NCI-H226 (cell line): ENCODE measurements around the gene STX4.
"Not testable (repeated sequence)": the region's sequence is repeated elsewhere in the genome, so short reads cannot be mapped to it uniquely, and the experiment has no call there.

Source experiments
- DNase-seq: peaks from one replicate; pipeline ENCODE4 v3.0.0-alpha.2; 2015

Gene STX4

GRCh38 chr16:30998852-30999761, 34.3 kb upstream of the STX4 start:
- no peak for DNase-seq

GRCh38 chr16:31000671-31001382, 32.5 kb upstream of the STX4 start:
- no peak for DNase-seq

GRCh38 chr16:31001507-31002249, 31.7 kb upstream of the STX4 start:
- DNase-seq, result no peak

GRCh38 chr16:31002250-31002700, 31.1 kb upstream of the STX4 start:
- no peak for DNase-seq

- no peak for DNase-seq
Measured at GRCh38 chr16:31002862-31003341, 30.5 kb upstream of the STX4 start.

GRCh38 chr16:31003744-31004143, 29.6 kb upstream of the STX4 start:
- no peak for DNase-seq

- DNase-seq, result no peak
Measured at GRCh38 chr16:31004658-31005057, 28.7 kb upstream of the STX4 start.

GRCh38 chr16:31005350-31006085, 27.8 kb upstream of the STX4 start:
- peak; percentile 10 for DNase-seq

- DNase-seq, result no peak
Measured at GRCh38 chr16:31006086-31006385, 27.3 kb upstream of the STX4 start.

GRCh38 chr16:31006589-31006988, 26.8 kb upstream of the STX4 start:
- no peak for DNase-seq

- DNase-seq, result no peak
Measured at GRCh38 chr16:31007684-31008083, 25.7 kb upstream of the STX4 start.

- DNase-seq, result peak; percentile 75
Measured at GRCh38 chr16:31008149-31008548, 25.2 kb upstream of the STX4 start.

- no peak for DNase-seq
Measured at GRCh38 chr16:31008551-31008950, 24.8 kb upstream of the STX4 start.

- DNase-seq, result peak; percentile 1
Measured at GRCh38 chr16:31009120-31009519, 24.2 kb upstream of the STX4 start.

GRCh38 chr16:31009894-31010584, 23.3 kb upstream of the STX4 start:
- DNase-seq, result no peak

GRCh38 chr16:31010585-31011325, 22.6 kb upstream of the STX4 start, which contains the start of gene STX1B:
TSS of gene STX1B (minus strand) at chr16:31010638. CDS start at chr16:31010396, 242 bp downstream.
- no peak for DNase-seq

GRCh38 chr16:31011815-31012214, 21.5 kb upstream of the STX4 start:
- not testable (repeated sequence) for DNase-seq

- not testable (repeated sequence) for DNase-seq
Measured at GRCh38 chr16:31013292-31013691, 20.1 kb upstream of the STX4 start.

GRCh38 chr16:31016018-31016417, 17.3 kb upstream of the STX4 start:
- DNase-seq, result no peak

GRCh38 chr16:31017756-31018155, 15.6 kb upstream of the STX4 start:
- not testable (repeated sequence) for DNase-seq

GRCh38 chr16:31020536-31020935, 12.8 kb upstream of the STX4 start:
- no peak for DNase-seq
